Thyroid gland (tissue), 4 donors: ENCODE data around the gene SSX4. TPM values are rescaled to one million over a fixed set of nuclear protein-coding genes. Genes with fewer than 3 reads are reported as not detected.
"Not testable (repeated sequence)": the region's sequence is repeated elsewhere in the genome, so short reads cannot be mapped to it uniquely, and the experiment has no call there.

ENCODE experiments used
- DNase-seq, 2 donors: peaks; one replicate each; pipeline ENCODE4 v3.0.0-alpha.2; 2019
- H3K27ac ChIP-seq, 3 donors: fragments of 200-600 bp; sonication (generic); 1 replicate in 2 of 3; 2 replicates in 1 of 3; pipeline ENCODE4 v1.5.1; 2016 to 2019; ENCODE audit warnings: mild to moderate bottlenecking in 1 of 3, moderate library complexity in 1 of 3
- H3K27me3 ChIP-seq: fragments of 200-600 bp; sonication (generic); one replicate; pipeline ENCODE4 v1.5.1; 2019
- H3K36me3 ChIP-seq, 2 donors: fragments of 200-600 bp; sonication (generic); one replicate each; pipeline ENCODE4 v1.5.1; 2016 to 2019
- H3K4me1 ChIP-seq, 2 donors: fragments of 200-600 bp; sonication (generic); one replicate each; pipeline ENCODE4 v1.5.1; 2017 to 2019
- H3K4me3 ChIP-seq, 3 donors: fragments of 200-600 bp; sonication (generic); replicated peaks in 1 of 3; 1 replicate in 2 of 3; 2 replicates in 1 of 3; pipeline ENCODE4 v1.5.1; 2016; ENCODE audit warnings: mild to moderate bottlenecking in 1 of 3
- H3K9me3 ChIP-seq: fragments of 200-600 bp; sonication (generic); one replicate; pipeline ENCODE4 v1.5.1; 2017
- WGBS, 2 donors: methylation state at CpG; one replicate each; pipeline ENCODE4 v1.1.5; 2017; 5-methylcytosine and 5-hydroxymethylcytosine counted together
- intact Hi-C: fragments of 100-400 bp; cut with DNase I; formaldehyde crosslinking; loops from one replicate; pipeline ENCODE4 v1.15.1; 2023
- small RNA-seq: library from RNA; depleted of rRNA; stranded (forward); fragments of <200 nt; gene quantifications from one replicate; pipeline ENCODE3, GENCODE V24; 2016
- total RNA-seq, 4 donors: library from RNA; depleted of rRNA; stranded (reverse); fragments of >200 nt; gene quantifications; one replicate each; pipeline ENCODE4 v1.2.3, GENCODE V29; 2016

The SSX4 gene
- total RNA-seq, 4 donors from 2014 or later = not detected

DNA sequence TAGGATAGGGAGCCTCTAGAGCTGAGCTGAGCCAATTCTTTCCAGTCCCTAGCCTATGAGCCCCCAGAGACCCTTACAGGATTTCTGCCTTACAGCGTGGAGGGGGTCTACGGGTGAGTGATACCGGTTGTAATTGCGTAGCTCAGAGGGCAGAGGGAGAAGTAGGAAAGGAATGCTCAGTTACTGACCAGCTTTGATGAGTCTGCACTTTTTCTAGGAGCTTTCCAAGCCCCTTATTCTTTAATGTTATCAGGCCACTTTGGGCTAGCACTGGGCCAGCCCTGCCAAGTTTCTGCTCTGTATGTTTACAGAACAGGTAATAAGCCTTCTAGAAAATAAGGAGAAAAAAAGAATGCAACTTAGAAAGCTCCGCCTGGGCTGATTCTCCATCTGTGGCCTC is 46.3 kb downstream of the SSX4 start:
- DNase-seq, H3K9me3 ChIP-seq, H3K36me3 ChIP-seq, intact Hi-C loops, H3K4me1 ChIP-seq, H3K4me3 ChIP-seq, H3K27ac ChIP-seq, H3K27me3 ChIP-seq: not testable (repeated sequence)
- 39 to 89% methylated on average over 1 to 5 of the region's 5 CpGs for WGBS, 2 donors

DNA sequence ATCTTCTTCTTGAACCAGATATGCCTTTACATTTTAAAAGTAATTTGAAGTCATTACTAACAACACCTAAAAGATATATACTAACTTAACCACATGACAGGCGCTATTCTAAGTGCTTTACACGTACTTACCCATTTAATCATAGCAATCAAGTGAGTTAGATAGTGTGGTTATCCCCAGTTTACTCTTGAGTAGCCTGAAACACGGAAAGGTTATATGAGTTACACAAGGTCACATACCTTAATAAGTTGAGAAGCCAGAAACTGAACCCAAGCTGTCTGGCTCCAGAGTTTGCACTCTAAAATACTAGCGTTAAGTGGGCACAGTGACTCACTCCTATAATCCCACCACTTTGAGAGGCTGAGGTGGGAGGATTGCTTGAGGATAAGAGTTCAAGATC is 46.8 kb downstream of the SSX4 start:
- H3K4me3 ChIP-seq, H3K36me3 ChIP-seq, H3K9me3 ChIP-seq, DNase-seq, H3K27me3 ChIP-seq, intact Hi-C loops, H3K27ac ChIP-seq, H3K4me1 ChIP-seq: not testable (repeated sequence)
- 91 to 96% methylated on average over 3 to 4 of the region's 4 CpGs for WGBS, 2 donors

DNA sequence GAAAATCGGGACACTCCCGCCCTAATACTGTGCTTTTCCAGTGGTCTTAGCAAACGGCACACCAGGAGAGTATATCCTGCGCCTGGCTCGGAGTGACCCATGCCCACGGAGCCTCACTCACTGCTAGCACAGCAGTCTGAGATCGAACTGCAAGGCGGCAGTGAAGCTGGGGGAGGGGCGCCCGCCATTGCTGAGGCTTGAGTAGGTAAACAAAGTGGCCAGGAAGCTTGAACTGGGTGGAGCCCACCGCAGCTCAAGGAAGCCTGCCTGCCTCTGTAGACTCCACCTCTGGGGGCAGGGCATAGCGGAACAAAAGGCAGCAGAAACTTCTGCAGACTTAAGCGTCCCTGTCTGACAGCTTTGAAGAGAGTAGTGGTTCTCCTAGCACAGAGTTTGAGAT is 50.4 kb downstream of the SSX4 start:
- H3K4me1 ChIP-seq, H3K27ac ChIP-seq, intact Hi-C loops, H3K36me3 ChIP-seq, H3K4me3 ChIP-seq, H3K9me3 ChIP-seq, DNase-seq, H3K27me3 ChIP-seq: not testable (repeated sequence)
- 88% methylated on average over 4 of the region's 13 CpGs; no CpG with 5 or more reads in 1 of the 2 donors for WGBS, 2 donors

Small RNA genes within 50 kb of the gene (small RNA-seq; reads per million reads assigned to genes)
- gene AL606490.4 (not detected), gene AL606490.7 (not detected), gene AL606490.9 (not detected)

Other genes with a start within 250 kb of the SSX4 start
- not detected for gene SSX5, start 186.7 kb upstream of the SSX4 start, total RNA-seq
- under 1 TPM in 1 of 4 donors, not detected in 3; 0.54 TPM for gene SSX1, start 128.1 kb upstream of the SSX4 start, total RNA-seq
- under 1 TPM in 1 of 4 donors, not detected in 3; 0.81 TPM for gene SSX3, start 26.8 kb upstream of the SSX4 start, total RNA-seq
- not detected for gene SSX4B, start 28.4 kb downstream of the SSX4 start, total RNA-seq
- gene SLC38A5, start 86.7 kb downstream of the SSX4 start, total RNA-seq = 10 to 100 TPM in 3 of 4 donors, 1 to 10 TPM in 1; 9.9 to 76.8 (median 40.1) TPM
- 10 to 100 TPM; 45.9 to 64.9 (median 62.5) TPM for gene FTSJ1, start 92.7 kb downstream of the SSX4 start, total RNA-seq
- gene PORCN, start 125.5 kb downstream of the SSX4 start, total RNA-seq = 10 to 100 TPM; 14.5 to 36.4 (median 21.4) TPM
- 10 to 100 TPM; 11.0 to 43.5 (median 35.5) TPM for gene EBP, start 138.3 kb downstream of the SSX4 start, total RNA-seq
- gene TBC1D25, start 156.2 kb downstream of the SSX4 start, total RNA-seq = 10 to 100 TPM in 3 of 4 donors, 1 to 10 TPM in 1; 9.4 to 16.5 (median 12.2) TPM
- gene RBM3, start 190.9 kb downstream of the SSX4 start, total RNA-seq = 100 to 1,000 TPM; 122 to 250 (median 177) TPM
- gene WDR13, start 214.0 kb downstream of the SSX4 start, total RNA-seq = 100 to 1,000 TPM; 134 to 181 (median 171) TPM